ENCODE results near the gene MRPS14. TPM values are rescaled to one million over a fixed set of nuclear protein-coding genes. Genes with fewer than 3 reads are reported as not detected.
A peak's percentile ranks its signal among the peaks of the same experiment; 100 is the strongest.

The MRPS14 gene
- total and polyA plus RNA-seq, 2 donors (not counting 1 experiment from before 2014, with no cell fraction given), result 31.6 to 39.5 TPM

DNA sequence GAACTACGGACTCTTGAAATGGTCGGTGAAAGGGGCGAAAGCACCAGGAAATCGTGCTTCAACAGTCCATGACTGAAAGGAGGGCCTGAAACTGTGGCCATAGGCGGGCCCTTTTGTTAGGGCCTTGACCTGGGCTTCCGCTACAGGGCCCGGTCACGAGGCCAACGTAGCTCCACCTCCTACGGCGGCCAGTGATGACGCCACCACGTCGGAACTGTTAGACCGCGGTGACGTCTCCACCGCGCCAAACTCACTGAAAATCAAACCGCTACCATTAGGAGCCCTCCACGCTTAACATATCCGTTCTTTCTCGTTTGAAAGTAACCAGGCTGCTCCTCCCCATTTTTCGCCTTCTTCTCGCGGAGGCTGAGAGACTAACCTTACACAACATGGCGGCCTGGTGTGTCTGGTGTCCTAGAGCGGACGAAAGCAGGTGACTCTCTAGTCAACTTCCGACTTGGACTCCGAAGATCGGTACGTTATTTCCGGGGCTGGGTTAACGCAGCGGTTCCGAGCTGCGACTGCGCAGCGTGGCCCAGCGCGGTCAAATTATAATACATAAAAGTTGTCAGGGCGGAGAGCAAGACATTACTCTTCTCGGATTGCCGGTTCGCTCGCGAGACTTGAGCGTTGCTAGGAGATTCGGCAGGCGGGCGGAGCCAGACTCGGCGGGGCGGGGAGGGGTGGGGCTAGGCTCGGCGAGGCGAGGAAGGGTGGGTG is 23.8 kb downstream of the MRPS14 start:
- no peaks in the 10 kb centered on the region for H4K20me1 ChIP-seq (ENCODE audit: control insufficient read depth, extremely low read depth, insufficient read depth, low read length)
- H3K9me3 ChIP-seq (ENCODE audit: control insufficient read depth, insufficient read depth, low read depth, low read length), result no peaks in the 10 kb centered on the region
- H3K4me3 ChIP-seq (replicated peaks in 1 of 4; ENCODE audit: control extremely low read depth in 1 of 4, insufficient read depth in 1 of 4, low read depth in 3 of 4, low read length in 4 of 4), result peak overlapping the region; percentile 37 to 92 (median 76)
- peak overlapping the region; percentile 96 for H3K27ac ChIP-seq (ENCODE audit: insufficient read depth, low read length)
- H3K9ac ChIP-seq (ENCODE audit: insufficient read depth, low read length), result peak overlapping the region; percentile 93
- H3K4me2 ChIP-seq (ENCODE audit: extremely low read depth, insufficient read depth, low read length), result peak overlapping the region; percentile 84
- H3K79me2 ChIP-seq (ENCODE audit: control insufficient read depth, insufficient read depth, low read length), result peaks cover 44% of the 10 kb centered on the region
- TF ChIP-seq EZH2 (IDR thresholded peaks at IDR 0.05; ENCODE audit: low read length, missing control alignments), result no peak
- no peak for TF ChIP-seq CTCF (conservative IDR thresholded peaks at IDR 0.05 in 1 of 2, IDR thresholded peaks at IDR 0.05 in 1 of 2; ENCODE audit: low read depth in 1 of 2, low read length in 2 of 2)
- peak overlapping the region; percentile 86 for H2AFZ ChIP-seq (ENCODE audit: low read length)
- H3K4me1 ChIP-seq (ENCODE audit: control insufficient read depth, extremely low read depth, insufficient read depth, low read length), result peaks cover 9% of the 10 kb centered on the region
- no peaks in the 10 kb centered on the region for H3K36me3 ChIP-seq (ENCODE audit: control insufficient read depth, insufficient read depth, low read length)
- DNase-seq (ENCODE audit: low read depth in 2 of 2), result peak; percentile 99 to 100
- no peaks in the 10 kb centered on the region for H3K27me3 ChIP-seq (ENCODE audit: control insufficient read depth, insufficient read depth, low read length)

DNA sequence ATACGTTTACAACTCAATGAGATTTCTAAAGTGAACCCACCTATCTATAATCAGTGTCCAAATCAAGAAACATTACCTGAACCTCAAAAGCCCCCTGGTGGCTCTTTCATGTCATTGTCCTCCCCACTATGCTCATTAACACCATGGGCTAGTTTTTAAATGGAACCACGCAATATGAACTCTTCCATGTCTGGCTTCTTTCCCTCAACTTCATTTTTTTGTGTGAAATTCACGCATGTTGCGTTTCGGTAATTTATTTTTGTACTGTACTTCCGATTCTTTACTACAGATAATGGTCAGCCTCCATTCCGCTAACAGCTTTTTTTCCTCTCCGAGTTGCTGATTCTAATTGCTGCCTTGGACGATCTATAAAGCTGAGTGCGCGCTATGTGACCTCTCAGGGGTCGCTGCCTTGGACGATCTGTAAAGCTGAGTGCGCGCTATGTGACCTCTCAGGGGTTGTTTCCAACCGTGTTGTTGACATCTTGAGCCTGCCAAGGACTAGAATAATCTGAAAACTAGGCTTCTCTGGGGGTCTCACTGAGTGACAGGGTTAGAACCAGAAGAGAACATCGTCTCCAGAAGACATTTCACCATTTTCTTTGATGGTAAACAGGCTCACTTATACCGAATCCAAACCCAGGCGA is 24.5 kb downstream of the MRPS14 start:
- Histone ChIP-seq H3K4me3 (replicated peaks in 1 of 4; ENCODE audit: control extremely low read depth in 1 of 4, insufficient read depth in 1 of 4, low read depth in 3 of 4, low read length in 4 of 4) (peak overlapping the region; percentile 37 to 92 (median 76)), H2AFZ (ENCODE audit: low read length) (peak overlapping the region; percentile 68), H3K9ac (ENCODE audit: insufficient read depth, low read length) (peak overlapping the region; percentile 93), H3K4me1 (ENCODE audit: control insufficient read depth, extremely low read depth, insufficient read depth, low read length) (peaks cover 9% of the 10 kb centered on the region), H3K4me2 (ENCODE audit: extremely low read depth, insufficient read depth, low read length) (peak overlapping the region; percentile 84), H3K9me3 (ENCODE audit: control insufficient read depth, insufficient read depth, low read depth, low read length) (no peaks in the 10 kb centered on the region), H3K27me3 (ENCODE audit: control insufficient read depth, insufficient read depth, low read length) (no peaks in the 10 kb centered on the region), H3K79me2 (ENCODE audit: control insufficient read depth, insufficient read depth, low read length) (peaks cover 38% of the 10 kb centered on the region), H3K36me3 (ENCODE audit: control insufficient read depth, insufficient read depth, low read length) (no peaks in the 10 kb centered on the region), H3K27ac (ENCODE audit: insufficient read depth, low read length) (peak overlapping the region; percentile 96), H4K20me1 (ENCODE audit: control insufficient read depth, extremely low read depth, insufficient read depth, low read length) (no peaks in the 10 kb centered on the region)
- peak; percentile 51 to 59 for DNase-seq (ENCODE audit: low read depth in 2 of 2)
- TF ChIP-seq EZH2 (IDR thresholded peaks at IDR 0.05; ENCODE audit: low read length, missing control alignments) (no peak), CTCF (conservative IDR thresholded peaks at IDR 0.05 in 1 of 2, IDR thresholded peaks at IDR 0.05 in 1 of 2; ENCODE audit: low read depth in 1 of 2, low read length in 2 of 2) (peak; percentile 77 to 81)

GRCh38 chr1:174997041-174997440 is 26.2 kb downstream of the MRPS14 start:
- H2AFZ ChIP-seq (ENCODE audit: low read length), result no peak overlapping the region
- DNase-seq (ENCODE audit: low read depth in 2 of 2), result no peak
- peaks cover 9% of the 10 kb centered on the region for H3K4me1 ChIP-seq (ENCODE audit: control insufficient read depth, extremely low read depth, insufficient read depth, low read length)
- no peaks in the 10 kb centered on the region for H3K27me3 ChIP-seq (ENCODE audit: control insufficient read depth, insufficient read depth, low read length)
- no peak overlapping the region for H3K9ac ChIP-seq (ENCODE audit: insufficient read depth, low read length)
- H3K4me3 ChIP-seq (replicated peaks in 1 of 4; ENCODE audit: control extremely low read depth in 1 of 4, insufficient read depth in 1 of 4, low read depth in 3 of 4, low read length in 4 of 4), result no peak overlapping the region
- H4K20me1 ChIP-seq (ENCODE audit: control insufficient read depth, extremely low read depth, insufficient read depth, low read length), result no peaks in the 10 kb centered on the region
- H3K79me2 ChIP-seq (ENCODE audit: control insufficient read depth, insufficient read depth, low read length), result peaks cover 21% of the 10 kb centered on the region
- H3K27ac ChIP-seq (ENCODE audit: insufficient read depth, low read length), result no peak overlapping the region
- H3K36me3 ChIP-seq (ENCODE audit: control insufficient read depth, insufficient read depth, low read length), result no peaks in the 10 kb centered on the region
- H3K4me2 ChIP-seq (ENCODE audit: extremely low read depth, insufficient read depth, low read length), result no peak overlapping the region
- TF ChIP-seq CTCF (conservative IDR thresholded peaks at IDR 0.05 in 1 of 2, IDR thresholded peaks at IDR 0.05 in 1 of 2; ENCODE audit: low read depth in 1 of 2, low read length in 2 of 2) (no peak), EZH2 (IDR thresholded peaks at IDR 0.05; ENCODE audit: low read length, missing control alignments) (no peak)
- H3K9me3 ChIP-seq (ENCODE audit: control insufficient read depth, insufficient read depth, low read depth, low read length), result no peaks in the 10 kb centered on the region
